CD4-positive, alpha-beta T cell treated with Interleukin-2 at 100 ng/mL for 4 hours (primary cell): ENCODE results near the gene BRSK2.
"Not testable (repeated sequence)": the region's sequence is repeated elsewhere in the genome, so short reads cannot be mapped to it uniquely, and the experiment has no call there.

Experiments used
- DNase-seq: peaks from one replicate; pipeline ENCODE4 v3.0.0-alpha.2; 2020; ENCODE audit warnings: low spot score

Gene BRSK2

GRCh38 chr11:1500466-1501420, 111.0 kb downstream of the BRSK2 start:
- no peak for DNase-seq

- no peak for DNase-seq
Measured at GRCh38 chr11:1501421-1502167, 111.9 kb downstream of the BRSK2 start.

- no peak for DNase-seq
Measured at GRCh38 chr11:1502168-1502953, 112.6 kb downstream of the BRSK2 start.

GRCh38 chr11:1502954-1503707, 113.4 kb downstream of the BRSK2 start:
- DNase-seq, result no peak

GRCh38 chr11:1503708-1504104, 114.0 kb downstream of the BRSK2 start:
- no peak for DNase-seq

GRCh38 chr11:1504138-1504537, 114.4 kb downstream of the BRSK2 start:
- DNase-seq, result no peak

- no peak for DNase-seq
Measured at GRCh38 chr11:1504581-1505290, 115.0 kb downstream of the BRSK2 start.

- no peak for DNase-seq
Measured at GRCh38 chr11:1505480-1505879, 115.7 kb downstream of the BRSK2 start.

- DNase-seq, result no peak
Measured at GRCh38 chr11:1506981-1507380, 117.2 kb downstream of the BRSK2 start.

GRCh38 chr11:1507381-1508140, 117.8 kb downstream of the BRSK2 start:
- DNase-seq, result no peak

- no peak for DNase-seq
Measured at GRCh38 chr11:1508491-1508891, 118.8 kb downstream of the BRSK2 start.

GRCh38 chr11:1508986-1509385, 119.3 kb downstream of the BRSK2 start:
- no peak for DNase-seq

- no peak for DNase-seq
Measured at GRCh38 chr11:1509626-1510255, 120.0 kb downstream of the BRSK2 start.

- DNase-seq, result not testable (repeated sequence)
Measured at GRCh38 chr11:1510351-1510750, 120.6 kb downstream of the BRSK2 start.

GRCh38 chr11:1510928-1511327, 121.2 kb downstream of the BRSK2 start:
- DNase-seq, result no peak

- no peak for DNase-seq
Measured at GRCh38 chr11:1511937-1512496, 122.3 kb downstream of the BRSK2 start.
